Suprapubic skin (tissue), 4 donors: ENCODE data around the gene PCARE. TPM values are rescaled to one million over a fixed set of nuclear protein-coding genes. Genes with fewer than 3 reads are reported as not detected.

Experiments used
- DNase-seq, 2 donors: peaks; one replicate each; pipeline ENCODE4 v3.0.0-alpha.2; 2019; ENCODE audit warnings: low spot score in 2 of 2
- H3K27ac ChIP-seq: fragments of 200-600 bp; sonication (generic); one replicate; pipeline ENCODE4 v1.5.1; 2019
- H3K27me3 ChIP-seq: fragments of 200-600 bp; sonication (generic); one replicate; pipeline ENCODE4 v1.5.1; 2019
- H3K36me3 ChIP-seq: fragments of 200-600 bp; sonication (generic); one replicate; pipeline ENCODE4 v1.5.1; 2019
- H3K4me1 ChIP-seq: fragments of 200-600 bp; sonication (generic); one replicate; pipeline ENCODE4 v1.5.1; 2019
- H3K4me3 ChIP-seq: fragments of 200-600 bp; sonication (generic); one replicate; pipeline ENCODE4 v1.5.1; 2019; ENCODE audit warnings: mild to moderate bottlenecking
- H3K9me3 ChIP-seq: fragments of 200-600 bp; sonication (generic); one replicate; pipeline ENCODE4 v1.5.1; 2019
- EP300 ChIP-seq: sonication (generic); formaldehyde crosslinking; IDR thresholded peaks from one replicate; pipeline ENCODE4 v1.6.1; 2017; ENCODE audit warnings: antibody characterized with exemption
- POLR2A ChIP-seq, 2 donors: fragments of 450-650 bp; IDR thresholded peaks; one replicate each; pipeline ENCODE4 v1.6.1; 2017; ENCODE audit warnings: antibody characterized with exemption in 2 of 2, mild to moderate bottlenecking in 2 of 2, moderate library complexity in 2 of 2
- POLR2AphosphoS5 ChIP-seq, 3 donors: sonication (generic); formaldehyde crosslinking; IDR thresholded peaks; one replicate each; pipeline ENCODE4 v1.6.1; 2017; ENCODE audit warnings: antibody characterized with exemption in 3 of 3
- WGBS: methylation state at CpG from one replicate; pipeline ENCODE4 v1.1.5; 2018; 5-methylcytosine and 5-hydroxymethylcytosine counted together
- total RNA-seq, 4 donors: library from RNA; depleted of rRNA; stranded (reverse); fragments of >200 nt; gene quantifications; one replicate each; pipeline ENCODE4 v1.1.0, GENCODE V29; 2016
- TF ChIP-seq, protein P1 (sequence below), 2 donors: fragments of 200-600 bp in 1 of 2; fragments of 450-650 bp in 1 of 2; sonication (generic) in 1 of 2; IDR thresholded peaks; one replicate each; pipeline ENCODE4 v1.5.1; 2016 to 2019; ENCODE audit warnings: antibody characterized with exemption in 2 of 2, mild to moderate bottlenecking in 1 of 2, moderate library complexity in 1 of 2

The PCARE gene
- total RNA-seq, 4 donors from 2014 or later, result 0.04 to 0.34 (median 0.14) TPM

DNA sequence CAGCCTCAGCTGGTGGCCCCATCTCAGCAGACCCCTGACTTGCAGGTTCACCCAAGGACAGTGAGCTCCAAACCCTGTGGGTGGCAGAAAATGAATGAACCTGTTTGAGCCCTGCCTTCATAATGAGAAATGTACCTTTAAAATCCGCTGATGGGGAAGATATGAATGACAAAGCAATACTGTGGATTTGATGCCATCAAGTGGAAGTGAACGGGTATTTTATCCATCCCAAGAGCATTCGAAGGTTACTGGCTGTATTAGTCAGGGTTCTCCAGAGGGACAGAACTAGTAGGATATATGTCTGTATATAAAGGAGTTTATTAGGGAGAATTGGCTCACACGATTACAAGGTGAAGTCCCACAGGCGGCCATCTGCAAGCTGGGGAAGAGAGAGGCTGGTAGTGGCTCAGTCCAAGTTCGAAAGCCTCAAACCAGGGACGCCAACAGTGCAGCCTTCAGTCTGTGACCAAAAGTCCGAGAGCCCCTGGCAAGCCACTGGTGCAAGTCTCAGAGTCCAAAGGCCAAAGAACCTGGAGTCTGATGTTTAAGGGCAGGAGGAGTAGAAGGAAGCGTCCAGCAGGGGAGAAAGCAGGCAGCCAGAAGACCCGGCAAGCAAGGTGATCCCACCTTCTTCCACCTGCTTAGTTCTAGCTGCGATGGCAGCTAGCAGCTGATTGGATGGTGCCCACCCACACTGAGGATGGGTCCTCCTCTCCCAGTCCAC, 61.1 kb downstream of the PCARE start:
- WGBS, result 72% methylated on average over 11 of the region's 11 CpGs
- no peaks in the 10 kb centered on the region for H3K9me3 ChIP-seq
- no peak overlapping the region for H3K27ac ChIP-seq
- no peak overlapping the region for H3K4me3 ChIP-seq
- no peak for DNase-seq
- no peaks in the 10 kb centered on the region for H3K27me3 ChIP-seq
- TF ChIP-seq EP300 (no peak), POLR2A (IDR thresholded peaks at IDR 0.05) (no peak), POLR2AphosphoS5 (IDR thresholded peaks at IDR 0.05) (no peak)
- TF ChIP-seq, protein P1, sequence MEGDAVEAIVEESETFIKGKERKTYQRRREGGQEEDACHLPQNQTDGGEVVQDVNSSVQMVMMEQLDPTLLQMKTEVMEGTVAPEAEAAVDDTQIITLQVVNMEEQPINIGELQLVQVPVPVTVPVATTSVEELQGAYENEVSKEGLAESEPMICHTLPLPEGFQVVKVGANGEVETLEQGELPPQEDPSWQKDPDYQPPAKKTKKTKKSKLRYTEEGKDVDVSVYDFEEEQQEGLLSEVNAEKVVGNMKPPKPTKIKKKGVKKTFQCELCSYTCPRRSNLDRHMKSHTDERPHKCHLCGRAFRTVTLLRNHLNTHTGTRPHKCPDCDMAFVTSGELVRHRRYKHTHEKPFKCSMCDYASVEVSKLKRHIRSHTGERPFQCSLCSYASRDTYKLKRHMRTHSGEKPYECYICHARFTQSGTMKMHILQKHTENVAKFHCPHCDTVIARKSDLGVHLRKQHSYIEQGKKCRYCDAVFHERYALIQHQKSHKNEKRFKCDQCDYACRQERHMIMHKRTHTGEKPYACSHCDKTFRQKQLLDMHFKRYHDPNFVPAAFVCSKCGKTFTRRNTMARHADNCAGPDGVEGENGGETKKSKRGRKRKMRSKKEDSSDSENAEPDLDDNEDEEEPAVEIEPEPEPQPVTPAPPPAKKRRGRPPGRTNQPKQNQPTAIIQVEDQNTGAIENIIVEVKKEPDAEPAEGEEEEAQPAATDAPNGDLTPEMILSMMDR (IDR thresholded peaks at IDR 0.05), result no peak
- peaks cover 55% of the 10 kb centered on the region for H3K4me1 ChIP-seq
- no peaks in the 10 kb centered on the region for H3K36me3 ChIP-seq

DNA sequence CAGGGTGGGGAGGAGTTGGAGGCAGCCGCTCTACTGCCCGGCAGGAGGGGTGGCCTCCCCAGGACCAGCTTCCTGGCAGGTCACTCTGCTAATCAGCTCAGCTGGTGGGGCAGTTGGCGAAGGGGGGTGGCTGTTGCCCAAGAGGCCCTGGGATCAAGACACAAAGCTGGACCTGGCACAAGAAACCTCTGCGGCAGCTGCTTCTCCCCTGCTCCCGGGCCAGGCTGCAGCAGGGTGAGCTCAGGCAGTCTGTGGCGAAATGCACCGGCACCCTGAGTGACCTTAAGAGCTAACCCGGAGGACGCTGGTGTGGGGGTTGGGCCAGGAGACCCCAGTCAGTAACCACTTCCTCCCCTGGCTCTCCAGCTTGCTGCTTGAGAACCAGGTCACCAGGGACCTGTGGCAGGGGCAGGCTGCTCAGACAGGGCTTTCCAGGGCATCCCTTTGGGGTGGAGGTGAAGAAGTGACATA, 62.1 kb downstream of the PCARE start:
- no peaks in the 10 kb centered on the region for H3K36me3 ChIP-seq
- no peak for TF ChIP-seq POLR2A (IDR thresholded peaks at IDR 0.05)
- peak overlapping the region; percentile 34 for H3K27ac ChIP-seq
- peaks cover 50% of the 10 kb centered on the region for H3K4me1 ChIP-seq
- no peak overlapping the region for H3K4me3 ChIP-seq
- no peaks in the 10 kb centered on the region for H3K9me3 ChIP-seq
- WGBS, result 70% methylated on average over 4 of the region's 9 CpGs
- DNase-seq, result no peak
- no peaks in the 10 kb centered on the region for H3K27me3 ChIP-seq

Other genes starting within 250 kb of the PCARE start
- gene TRMT61B, start 204.2 kb downstream of the PCARE start, total RNA-seq, result 10 to 100 TPM in 3 of 4 donors, 1 to 10 TPM in 1; 9.4 to 14.5 (median 10.8) TPM
- 10 to 100 TPM; 49.3 to 92.5 (median 62.2) TPM for gene WDR43, start 179.9 kb downstream of the PCARE start, total RNA-seq
- gene TOGARAM2, start 93.2 kb downstream of the PCARE start, total RNA-seq, result 1 to 10 TPM in 2 of 4 donors, under 1 TPM in 2; 0.08 to 4.9 (median 1.4) TPM
- gene CLIP4, start 40.9 kb upstream of the PCARE start, total RNA-seq, result 100 to 1,000 TPM in 1 of 4 donors, 10 to 100 TPM in 3; 61.9 to 173 (median 67.4) TPM